ENCODE data around the gene FARP1.

Gene FARP1

GRCh38 chr13:98496966-98497365 lies 354.1 kb downstream of the FARP1 start:
- no peak for DNase-seq (ENCODE audit: low read depth in 2 of 2)

DNA sequence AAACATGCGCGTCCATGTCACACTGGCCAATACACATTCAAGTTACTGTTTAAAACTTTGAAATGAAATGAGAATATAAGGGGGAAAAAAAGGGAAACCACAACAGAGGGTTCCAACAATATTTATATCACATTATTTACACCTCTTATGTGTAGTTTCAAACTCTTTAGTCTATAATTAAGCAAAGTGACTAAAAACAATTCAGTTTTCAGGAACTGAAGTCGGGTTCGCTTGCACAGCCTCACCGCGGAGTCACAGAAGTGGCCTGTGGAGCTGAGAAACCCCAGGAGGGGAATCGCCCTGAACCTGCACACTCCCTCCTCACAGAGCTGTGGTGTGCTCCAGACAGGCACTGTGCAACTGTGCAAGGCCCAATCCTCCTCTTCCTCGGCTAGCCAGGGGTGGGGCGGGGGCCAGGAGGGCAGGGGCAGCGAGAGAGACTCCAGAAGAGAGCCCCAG lies 358.1 kb downstream of the FARP1 start:
- DNase-seq (ENCODE audit: low read depth in 2 of 2), result no peak

- DNase-seq (ENCODE audit: low read depth in 2 of 2), result no peak
Measured at GRCh38 chr13:98503175-98504028, 360.5 kb downstream of the FARP1 start.

GRCh38 chr13:98504029-98504351 lies 361.1 kb downstream of the FARP1 start:
- DNase-seq (ENCODE audit: low read depth in 2 of 2), result no peak

DNA sequence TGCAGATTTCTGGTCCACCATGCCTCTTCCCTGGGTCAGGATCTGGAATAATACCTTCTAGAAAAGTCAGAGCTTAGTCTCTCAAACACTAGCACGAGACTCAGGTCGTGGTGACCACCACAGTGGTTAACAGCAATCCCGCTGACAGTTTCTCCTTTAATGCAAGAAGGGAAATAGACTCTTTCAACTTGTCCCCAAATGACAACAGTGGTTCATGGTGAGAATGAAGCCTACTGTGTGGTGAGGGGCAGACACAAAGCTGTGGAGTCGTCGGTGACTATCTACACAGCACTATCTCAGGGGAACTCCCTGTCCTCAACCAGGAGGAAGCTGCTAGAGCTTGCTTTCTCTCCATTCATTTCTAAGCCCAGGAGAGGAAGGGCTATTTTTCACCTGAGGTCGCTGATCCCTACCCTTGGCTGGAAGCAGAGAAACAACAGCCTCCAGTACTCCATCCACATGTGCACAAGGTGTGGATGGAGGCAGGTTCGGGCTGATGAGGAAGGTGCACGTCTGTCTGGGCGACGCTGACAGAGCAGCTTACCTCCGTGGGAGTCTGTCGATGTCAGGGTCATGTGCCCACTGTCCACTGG lies 361.6 kb downstream of the FARP1 start:
- DNase-seq (ENCODE audit: low read depth in 2 of 2), result no peak

All from stimulated activated CD4-positive, alpha-beta T cell treated with anti-CD3 and anti-CD28 coated beads, Interleukin-4, amount 100 ng/mL, for 48 hours (primary cell).